Right lung (tissue), 5 donors: ENCODE data around the gene EDNRA. TPM values are rescaled to one million over a fixed set of nuclear protein-coding genes. Genes with fewer than 3 reads are reported as not detected.

Experiments used
- DNase-seq, 2 donors: peaks; one replicate each; pipeline ENCODE4 v3.0.0-alpha.2; 2013
- polyA plus RNA-seq, 5 donors: library from polyadenylated mRNA; unstranded; fragments of 120-200 nt; gene quantifications; one replicate each; pipeline versions ENCODE4 v1.2.1 to v1.2.3, GENCODE V29; 2013; ENCODE audit warnings: inconsistent platforms in 1 of 5, low replicate concordance in 1 of 5; ENCODE audit not compliant: insufficient read length in 5 of 5, insufficient read depth in 1 of 5

Gene EDNRA
- polyA plus RNA-seq, 5 donors: 79.7 to 143 (median 101) TPM

DNA sequence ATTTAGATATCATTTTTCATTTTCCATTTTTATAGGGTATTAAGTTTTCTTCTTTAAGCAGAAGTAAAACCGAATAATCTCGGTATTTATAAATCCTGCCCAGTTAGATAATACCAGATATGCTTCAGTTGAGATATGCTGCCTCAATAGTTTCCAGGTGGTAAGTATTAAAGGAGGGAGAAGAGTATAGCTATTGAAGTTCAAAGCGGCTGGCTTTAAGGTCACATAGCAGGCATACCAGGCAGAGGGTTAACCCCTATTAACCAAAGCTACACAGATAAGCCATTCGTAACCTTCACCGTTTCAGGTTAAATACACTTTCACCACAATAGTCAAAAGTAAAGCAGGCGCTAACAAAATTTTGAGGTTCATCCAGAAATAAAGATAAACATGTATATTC, 54.2 kb downstream of the EDNRA start:
- no peak for DNase-seq

DNA sequence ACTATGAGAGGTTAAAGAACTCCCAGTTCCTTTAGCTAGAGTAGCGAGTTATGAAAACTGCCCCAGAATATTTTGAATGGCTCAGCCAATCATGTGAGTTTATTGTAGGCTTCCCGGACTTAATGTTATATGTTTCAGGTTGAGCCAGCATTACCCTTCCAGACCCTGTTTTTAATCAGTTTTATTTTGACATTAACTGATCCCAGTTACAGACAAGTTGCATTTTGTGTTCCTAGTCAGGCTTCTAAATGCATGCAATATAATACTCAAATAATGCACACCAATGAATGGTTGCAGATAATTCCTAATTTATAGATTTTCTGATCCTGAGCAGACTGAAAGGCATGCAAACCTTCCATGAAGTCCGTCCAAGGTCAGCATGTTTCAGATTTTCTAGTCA, 57.8 kb downstream of the EDNRA start:
- no peak for DNase-seq

DNA sequence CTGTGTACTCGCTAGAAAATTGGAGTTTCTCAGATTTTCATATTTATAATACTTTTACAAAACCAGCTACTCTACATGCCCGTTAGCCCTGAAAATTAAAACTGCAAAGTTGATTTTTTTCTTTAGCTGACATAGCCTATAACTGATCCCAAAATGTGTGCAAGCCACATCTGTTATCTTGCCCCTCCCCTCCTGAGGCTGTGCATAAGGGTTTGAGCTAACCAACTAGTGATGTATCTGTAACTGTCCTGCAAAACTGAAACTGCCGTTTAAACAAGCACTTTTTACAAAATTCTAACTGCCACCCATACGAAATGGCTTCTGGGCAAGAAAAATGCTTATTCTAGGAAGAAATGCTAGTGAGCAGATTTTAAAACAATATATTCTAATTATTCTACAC, 59.1 kb downstream of the EDNRA start:
- DNase-seq: no peak

DNA sequence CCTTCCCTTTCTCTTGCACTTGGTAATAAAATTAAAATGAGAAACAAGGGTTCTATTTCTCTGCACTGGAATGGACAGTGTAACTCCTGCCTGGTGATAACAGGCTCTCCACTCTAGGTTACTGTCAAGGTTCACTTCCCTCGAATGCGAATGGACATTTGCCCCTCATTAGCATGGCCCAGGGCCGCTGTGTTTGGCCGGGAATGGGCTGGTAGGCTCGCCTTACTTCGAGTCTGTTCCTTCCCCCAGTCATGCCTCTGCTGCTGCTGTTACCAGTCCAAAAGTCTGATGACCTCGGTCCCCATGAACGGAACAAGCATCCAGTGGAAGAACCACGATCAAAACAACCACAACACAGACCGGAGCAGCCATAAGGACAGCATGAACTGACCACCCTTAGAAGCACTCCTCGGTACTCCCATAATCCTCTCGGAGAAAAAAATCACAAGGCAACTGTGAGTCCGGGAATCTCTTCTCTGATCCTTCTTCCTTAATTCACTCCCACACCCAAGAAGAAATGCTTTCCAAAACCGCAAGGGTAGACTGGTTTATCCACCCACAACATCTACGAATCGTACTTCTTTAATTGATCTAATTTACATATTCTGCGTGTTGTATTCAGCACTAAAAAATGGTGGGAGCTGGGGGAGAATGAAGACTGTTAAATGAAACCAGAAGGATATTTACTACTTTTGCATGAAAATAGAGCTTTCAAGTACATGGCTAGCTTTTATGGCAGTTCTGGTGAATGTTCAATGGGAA, 61.5 kb downstream of the EDNRA start:
- no peak for DNase-seq

DNA sequence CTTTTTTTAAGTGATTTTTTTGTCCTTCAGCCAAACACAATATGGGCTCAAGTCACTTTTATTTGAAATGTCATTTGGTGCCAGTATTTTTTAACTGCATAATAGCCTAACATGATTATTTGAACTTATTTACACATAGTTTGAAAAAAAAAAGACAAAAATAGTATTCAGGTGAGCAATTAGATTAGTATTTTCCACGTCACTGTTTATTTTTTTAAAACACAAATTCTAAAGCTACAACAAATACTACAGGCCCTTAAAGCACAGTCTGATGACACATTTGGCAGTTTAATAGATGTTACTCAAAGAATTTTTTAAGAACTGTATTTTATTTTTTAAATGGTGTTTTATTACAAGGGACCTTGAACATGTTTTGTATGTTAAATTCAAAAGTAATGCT, 62.1 kb downstream of the EDNRA start:
- DNase-seq: no peak

DNA sequence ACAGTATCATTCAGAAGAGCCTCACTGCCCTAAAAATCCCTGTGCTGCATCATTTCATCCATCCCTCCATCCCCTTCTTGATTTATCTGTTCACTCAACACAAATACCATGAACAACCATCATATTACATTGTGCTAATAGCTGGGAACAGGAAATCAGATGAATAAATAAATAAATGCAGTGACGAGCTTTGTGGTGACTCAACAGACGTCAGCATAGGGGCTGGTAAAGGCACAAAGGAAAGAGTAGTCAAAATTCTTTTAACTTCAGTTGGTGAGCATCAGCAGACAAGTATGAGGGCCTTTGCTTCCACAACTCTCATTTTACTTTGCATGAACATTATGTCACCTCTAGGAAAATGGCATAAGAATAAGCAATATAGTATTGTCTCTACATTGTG, 65.5 kb downstream of the EDNRA start:
- DNase-seq: no peak

DNA sequence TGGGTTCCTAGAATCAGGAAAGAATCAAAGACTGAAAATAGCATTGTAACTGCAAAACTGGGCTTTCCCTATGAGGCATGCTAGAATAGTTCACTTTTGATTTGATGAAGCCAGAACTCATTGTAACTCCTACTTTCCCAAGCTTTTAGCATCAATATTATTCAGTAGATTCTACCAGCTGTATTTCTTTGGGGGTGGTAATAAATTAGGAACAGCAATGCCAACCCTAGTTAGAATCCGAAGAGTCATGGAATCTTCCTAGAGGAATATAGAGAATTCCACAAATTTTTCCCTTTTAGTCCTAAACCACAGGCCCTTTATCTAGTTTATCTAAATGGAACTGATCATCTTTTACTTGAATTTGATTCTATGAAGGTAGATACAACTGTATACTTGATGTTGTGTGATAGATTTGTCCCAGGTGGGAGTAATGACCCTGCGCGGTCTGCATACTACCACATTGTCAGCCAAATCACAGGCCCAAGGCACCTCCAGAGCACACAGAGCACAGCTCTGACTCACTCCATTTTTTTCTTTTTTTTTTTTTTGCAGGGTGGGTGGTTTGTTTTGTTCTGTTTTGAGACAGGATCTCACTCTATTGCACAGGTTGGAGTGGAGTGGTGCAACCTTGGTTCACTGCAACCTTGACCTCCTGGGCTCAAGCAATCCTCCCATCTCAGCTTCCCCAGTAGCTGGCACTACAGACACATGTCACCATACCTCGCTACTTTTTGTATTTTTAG, 66.6 kb downstream of the EDNRA start:
- no peak for DNase-seq

DNA sequence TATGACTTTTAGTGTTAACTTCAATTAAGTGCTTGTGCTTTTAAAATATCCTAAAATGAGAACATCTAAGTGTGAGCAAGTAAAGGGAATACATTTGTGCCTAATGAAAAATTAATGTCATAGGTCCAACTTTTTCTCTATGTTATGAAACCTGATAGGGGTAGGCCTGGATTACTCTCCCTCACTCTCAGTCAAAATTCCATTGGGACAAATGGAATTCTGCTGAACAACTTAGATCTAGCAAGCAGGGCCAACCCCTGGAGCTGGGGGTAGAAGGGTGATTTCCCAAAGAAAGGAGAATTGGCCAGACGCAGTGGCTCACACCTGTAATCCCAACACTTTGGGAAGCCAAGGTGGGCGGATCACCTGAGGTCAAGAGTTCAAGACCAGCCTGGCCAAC, 67.4 kb downstream of the EDNRA start:
- no peak for DNase-seq

DNA sequence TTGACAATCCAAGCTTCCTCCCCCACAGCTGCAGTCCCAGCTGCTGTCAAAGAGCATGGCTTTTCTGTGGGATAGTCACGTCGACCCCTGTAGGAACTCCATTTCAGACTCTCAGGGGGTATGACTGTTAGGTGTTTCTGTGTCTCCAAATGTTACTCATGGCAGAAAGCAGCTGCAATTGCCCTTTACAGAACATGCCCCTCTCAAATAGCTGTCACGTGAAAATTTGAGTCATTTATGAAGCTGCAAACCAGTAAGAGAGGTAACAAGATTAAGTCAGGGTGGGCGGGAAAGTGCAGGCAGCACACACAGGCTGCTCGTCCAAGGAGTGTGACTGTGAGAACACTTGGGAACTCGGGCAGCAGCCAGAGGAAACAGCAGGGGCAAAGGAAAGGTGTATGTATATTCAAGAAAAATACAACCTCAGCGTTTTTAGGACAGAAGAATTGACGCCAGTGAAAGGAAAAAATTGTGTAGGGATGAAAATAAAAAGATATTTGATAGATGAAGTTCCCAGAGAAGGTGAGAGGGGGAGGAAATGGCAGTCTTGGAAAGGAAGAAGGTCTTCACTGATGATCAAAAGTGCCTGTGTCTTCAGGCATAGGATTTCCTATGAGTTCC, 69.8 kb downstream of the EDNRA start:
- no peak for DNase-seq

DNA sequence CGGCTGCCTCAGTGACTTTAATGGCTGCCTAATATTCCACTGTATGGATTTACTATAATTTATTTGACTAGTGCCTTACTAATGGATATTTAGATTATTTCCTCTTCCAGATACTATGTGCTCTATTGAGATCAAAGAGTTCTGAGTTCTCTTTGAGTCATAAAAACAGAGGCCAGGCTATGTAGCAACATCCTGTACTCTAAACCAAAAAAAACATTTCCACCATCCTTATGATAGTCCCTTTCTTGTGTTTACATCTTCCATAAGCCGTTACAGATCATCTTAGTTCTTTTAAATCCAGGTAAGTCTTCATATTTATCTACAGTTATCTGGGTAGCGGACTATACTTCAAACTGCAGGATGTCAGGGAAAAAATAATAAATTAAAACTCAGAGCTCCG, 79.7 kb downstream of the EDNRA start:
- no peak for DNase-seq

DNA sequence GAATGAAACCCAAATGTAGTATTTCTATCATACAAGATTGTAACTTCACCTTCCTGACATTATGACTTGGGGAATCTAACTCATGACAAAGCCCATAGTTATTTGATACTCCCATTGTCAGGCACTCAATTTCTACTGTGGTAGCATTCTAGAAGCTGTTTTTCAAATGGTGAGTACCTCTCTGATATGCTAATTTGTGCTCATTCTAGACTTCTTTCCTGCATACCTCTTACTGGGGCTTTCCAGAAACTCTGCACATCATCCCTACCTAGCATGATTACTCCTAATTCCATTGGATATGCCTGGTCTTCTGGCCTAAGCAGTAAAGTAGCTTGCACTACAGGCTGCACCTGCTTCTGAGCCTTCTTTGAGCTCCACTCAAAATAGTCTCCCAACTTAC, 85.9 kb downstream of the EDNRA start:
- no peak for DNase-seq

DNA sequence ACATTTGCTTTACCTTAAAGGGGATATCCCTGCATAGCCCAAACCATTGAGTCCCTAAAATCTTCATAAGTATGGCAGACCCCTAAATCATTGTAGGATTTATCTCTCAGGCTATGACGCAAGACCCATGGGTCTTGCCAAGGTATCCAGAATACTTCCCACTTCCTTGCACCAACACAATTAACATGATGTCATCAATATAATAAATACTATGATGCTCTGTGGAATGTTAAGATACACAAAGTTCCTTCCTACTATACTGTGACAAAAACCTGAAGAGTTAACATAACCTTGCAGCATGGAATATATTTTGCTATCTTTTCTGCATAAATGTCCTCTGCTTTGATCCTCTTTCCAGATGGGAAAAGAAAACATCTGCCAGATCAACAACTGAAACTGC, 86.4 kb downstream of the EDNRA start:
- DNase-seq: no peak

DNA sequence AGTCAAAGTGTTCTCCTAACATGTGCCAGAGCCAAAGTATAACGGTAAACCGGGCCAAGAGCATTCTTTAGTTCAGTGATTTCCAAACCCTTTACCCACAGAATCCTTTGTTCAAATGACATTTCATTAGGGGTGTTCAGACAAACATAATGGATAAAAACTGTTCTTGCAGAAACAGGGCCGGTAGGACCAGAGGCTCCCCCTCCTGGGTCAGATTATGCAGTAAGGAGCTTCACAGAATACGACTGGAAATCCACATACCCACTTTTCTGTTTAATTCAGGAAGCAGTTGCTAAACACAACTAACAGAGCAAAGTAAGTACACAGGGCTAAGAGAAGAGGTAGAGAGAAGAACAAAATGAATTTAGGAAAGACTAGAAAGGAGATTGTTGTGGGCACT, 89.7 kb downstream of the EDNRA start:
- peak in 1 of 2 donors; percentile 22 for DNase-seq

DNA sequence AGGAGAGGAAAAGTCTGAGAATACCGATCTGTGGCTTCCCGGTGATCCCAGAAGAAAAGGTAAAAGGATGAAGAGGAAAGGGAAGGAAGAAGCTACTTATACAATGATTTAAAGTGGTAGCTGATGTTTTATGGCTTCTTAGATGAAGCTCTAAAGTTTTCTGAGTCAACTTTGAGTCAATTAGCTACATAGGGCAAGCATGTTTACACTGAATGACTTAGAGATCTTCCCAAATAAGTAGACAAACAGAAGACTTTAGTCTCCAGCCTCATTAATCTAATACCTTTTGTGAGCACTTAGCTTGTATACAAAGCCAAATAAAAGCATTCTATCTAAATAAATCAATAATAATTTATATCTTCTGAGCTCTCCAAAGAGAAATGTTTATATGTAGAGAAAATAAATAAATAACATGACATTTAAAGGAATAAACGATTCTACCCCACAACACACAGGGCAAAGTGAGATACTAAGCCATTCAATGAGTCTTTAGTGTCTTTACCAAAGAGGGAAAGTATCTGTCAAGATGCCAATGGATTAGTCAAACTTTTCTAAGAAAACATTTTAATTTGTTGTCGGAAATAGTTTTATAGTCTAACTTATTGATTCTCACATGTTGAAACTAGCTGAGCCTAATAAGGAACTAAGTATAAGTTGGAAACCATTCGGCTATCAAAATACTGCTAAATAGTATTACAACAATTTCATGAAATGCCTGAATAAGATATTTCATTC, 90.3 kb downstream of the EDNRA start:
- no peak for DNase-seq

DNA sequence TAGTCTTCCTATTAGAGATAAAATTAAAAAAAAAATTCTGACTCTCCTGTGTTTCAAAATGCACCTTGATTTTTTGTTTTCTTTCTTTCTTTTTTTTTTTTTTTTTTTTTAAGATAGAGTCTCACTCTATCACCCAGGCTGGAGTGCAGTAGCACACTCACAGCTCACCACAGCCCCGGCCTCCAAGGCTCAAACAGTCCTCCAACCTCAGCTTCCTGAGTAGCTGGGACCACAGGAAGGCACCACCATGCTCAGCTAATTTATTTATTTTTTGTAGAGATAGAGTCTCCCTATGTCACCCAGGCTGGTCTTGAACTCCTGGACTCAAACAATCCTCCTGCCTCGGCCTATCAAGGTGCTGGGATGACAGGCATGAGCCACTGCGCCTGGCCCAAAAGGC, 95.2 kb downstream of the EDNRA start:
- no peak for DNase-seq

DNA sequence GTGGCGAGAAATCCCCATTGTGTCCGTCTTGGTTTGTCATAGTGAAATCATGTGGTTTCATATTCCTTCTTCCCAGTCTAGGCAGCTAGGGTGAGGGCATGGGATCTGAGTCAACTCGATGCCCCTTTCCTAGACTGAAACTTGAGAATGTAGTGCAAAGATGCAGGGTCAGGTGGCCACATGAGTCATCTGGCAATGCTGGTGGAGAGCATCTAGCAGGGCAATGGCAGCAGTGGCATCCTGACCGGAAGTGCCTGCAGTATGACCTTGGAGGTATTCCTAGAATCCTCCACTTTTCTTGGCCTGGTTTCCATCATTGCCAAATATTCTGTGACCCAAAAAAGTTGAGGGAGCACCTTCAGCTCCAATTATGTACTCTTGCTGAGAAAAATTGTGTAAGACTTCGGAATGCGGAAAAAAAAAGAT, 97.2 kb downstream of the EDNRA start:
- DNase-seq: no peak

DNA sequence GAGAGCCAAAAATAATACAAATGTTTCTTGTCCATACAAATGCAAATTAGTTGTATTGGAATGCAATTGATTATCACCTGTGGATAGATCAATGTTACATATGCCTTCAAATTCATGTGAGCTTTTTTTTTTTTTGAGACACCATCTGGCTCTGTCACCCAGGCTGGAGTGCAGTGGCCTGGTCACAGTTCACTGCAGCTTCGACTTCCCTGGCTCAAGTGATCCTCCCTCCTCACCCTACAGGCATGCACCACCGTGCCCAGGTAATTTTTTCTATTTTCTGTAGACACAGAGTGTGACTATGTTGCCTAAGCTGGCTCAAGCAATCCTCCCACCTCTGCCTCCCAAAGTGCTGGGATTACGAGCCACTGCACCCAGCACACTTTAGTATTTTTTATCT, 97.7 kb downstream of the EDNRA start:
- DNase-seq: no peak

DNA sequence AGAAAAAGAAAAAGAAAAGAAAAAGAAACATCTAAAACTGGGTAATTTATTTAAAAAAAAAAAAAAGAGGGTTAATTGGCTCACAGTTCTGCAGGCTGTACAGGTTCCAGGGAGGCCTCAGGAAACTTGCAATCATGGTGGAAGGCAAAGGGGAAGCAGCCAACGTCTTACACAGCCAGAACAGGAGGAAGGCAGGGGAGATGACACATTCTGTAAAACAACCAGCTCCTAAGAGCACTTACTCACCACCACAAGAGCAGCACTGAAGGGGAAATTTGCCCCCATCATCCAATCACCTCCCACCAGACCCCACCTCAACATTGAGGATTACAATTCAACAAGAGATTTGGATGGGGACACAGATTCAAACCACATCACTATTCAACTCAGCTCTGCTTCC, 99.5 kb downstream of the EDNRA start:
- no peak for DNase-seq

DNA sequence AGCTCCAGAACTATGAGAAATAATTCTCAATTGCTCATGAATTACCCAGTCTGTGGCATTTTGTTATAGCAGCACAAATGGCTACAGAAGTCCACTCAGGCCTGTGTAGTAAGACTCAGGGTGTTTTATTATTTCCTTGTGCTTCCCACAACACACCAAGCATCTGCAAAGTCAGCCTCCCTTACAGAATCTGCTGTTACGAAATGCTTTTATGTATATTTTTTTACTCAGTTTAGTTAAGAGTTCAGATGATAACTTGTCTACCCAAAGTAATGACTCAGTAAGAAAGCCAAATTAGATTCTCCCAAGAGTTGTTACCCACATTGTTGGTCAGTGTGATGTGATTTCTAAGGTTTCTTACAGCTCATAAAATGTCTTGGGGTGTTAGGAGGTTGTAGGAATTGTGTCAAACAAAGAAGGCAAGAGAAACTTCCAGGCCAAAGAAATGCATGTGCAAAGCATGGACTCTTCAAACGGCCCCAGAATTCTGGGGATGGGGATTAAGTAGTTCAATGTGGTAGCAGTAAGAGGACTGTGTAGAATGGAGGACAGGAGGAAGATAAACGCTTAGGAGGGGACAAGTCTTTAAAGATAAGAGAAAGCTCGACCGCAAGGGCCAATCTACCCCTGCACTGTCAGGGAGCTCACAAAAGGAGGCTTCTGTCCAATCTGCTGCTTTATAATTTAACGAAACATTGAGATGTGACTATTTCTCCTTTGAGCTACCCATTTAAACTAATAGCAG, 100.9 kb downstream of the EDNRA start:
- DNase-seq: no peak

DNA sequence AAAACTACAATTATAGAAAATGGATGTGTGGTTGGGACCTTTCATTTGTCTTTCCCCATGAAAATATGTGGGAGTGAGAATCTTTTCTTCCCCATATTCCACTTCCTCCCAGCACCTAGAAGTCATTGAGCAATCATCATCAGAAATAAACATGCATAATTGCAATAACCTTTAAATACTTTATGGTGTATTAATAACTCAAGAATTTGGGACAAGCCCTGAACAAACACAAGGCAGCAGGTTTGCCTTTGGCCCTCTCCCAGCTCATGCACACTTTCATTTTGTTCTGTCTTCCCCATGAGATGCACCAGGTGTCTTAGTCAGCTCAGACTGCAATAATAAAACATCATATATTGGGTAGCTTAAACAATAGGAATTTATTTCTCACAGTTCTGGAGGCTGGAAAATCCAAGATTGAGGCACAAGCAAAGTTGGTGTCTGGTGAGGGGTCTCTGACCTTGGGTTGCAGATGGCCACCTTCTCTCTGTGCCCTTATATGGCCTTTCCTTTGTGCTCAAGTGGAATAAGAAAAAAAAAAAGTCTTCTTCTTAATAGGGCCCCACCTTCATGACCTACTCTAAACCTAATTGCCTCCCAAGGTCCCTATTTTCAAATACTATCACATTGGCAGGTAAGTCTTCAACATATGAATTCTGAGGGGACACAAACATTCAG, 101.6 kb downstream of the EDNRA start:
- DNase-seq: no peak

DNA sequence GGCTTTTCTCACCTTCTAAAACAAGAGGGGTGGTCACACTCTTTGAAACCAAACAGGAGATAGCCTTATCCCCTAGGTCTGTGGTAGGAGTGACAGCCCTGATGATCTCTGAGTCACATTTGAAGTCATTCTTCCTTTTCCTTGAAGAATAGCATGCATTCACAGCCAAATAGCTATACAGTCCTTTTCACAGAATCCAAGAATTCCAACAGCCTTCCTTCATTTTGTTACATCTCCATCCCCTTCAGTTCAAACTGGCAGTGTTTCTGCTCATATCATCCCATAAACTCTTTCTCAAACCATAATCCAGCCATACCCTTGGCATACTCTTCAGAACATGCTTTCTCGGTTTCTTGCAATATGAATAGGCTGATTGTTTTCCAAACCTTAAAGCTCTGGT, 103.0 kb downstream of the EDNRA start:
- DNase-seq: no peak
